Esophagus squamous epithelium (tissue), 5 donors: ENCODE data around the gene CGA. TPM values are rescaled to one million over a fixed set of nuclear protein-coding genes. Genes with fewer than 3 reads are reported as not detected.

Experiments used
- DNase-seq: peaks from one replicate; lab custom pipeline; 2025; lab: John Stamatoyannopoulos, UW
- H3K27ac ChIP-seq, 4 donors: fragments of 200-600 bp; sonication (generic); one replicate each; pipeline ENCODE4 v1.5.1; 2016 to 2019; ENCODE audit warnings: mild to moderate bottlenecking in 1 of 4
- H3K27me3 ChIP-seq, 4 donors: fragments of 200-600 bp; sonication (generic); 1 replicate in 3 of 4; 2 replicates in 1 of 4; pipeline versions ENCODE4 v1.5.1 to v1.6.0; 2017 to 2021; ENCODE audit warnings: antibody characterized with exemption in 1 of 4
- H3K36me3 ChIP-seq, 3 donors: fragments of 200-600 bp; sonication (generic); one replicate each; pipeline ENCODE4 v1.5.1; 2016 to 2019
- H3K4me1 ChIP-seq, 3 donors: fragments of 200-600 bp; sonication (generic); one replicate each; pipeline ENCODE4 v1.5.1; 2017 to 2019
- H3K4me3 ChIP-seq, 4 donors: fragments of 200-600 bp; sonication (generic); 1 replicate in 3 of 4; 2 replicates in 1 of 4; pipeline ENCODE4 v1.5.1; 2016 to 2019; ENCODE audit warnings: mild to moderate bottlenecking in 2 of 4, moderate library complexity in 1 of 4
- H3K9me3 ChIP-seq, 3 donors: fragments of 200-600 bp; sonication (generic); one replicate each; pipeline ENCODE4 v1.5.1; 2016 to 2019
- POLR2A ChIP-seq, 4 donors: fragments of 450-650 bp; IDR thresholded peaks; one replicate each; pipeline ENCODE4 v1.6.1; 2017; ENCODE audit warnings: antibody characterized with exemption in 4 of 4, mild to moderate bottlenecking in 4 of 4, moderate library complexity in 3 of 4
- WGBS, 2 donors: methylation state at CpG; one replicate each; pipeline ENCODE4 v1.1.5; 2018; 5-methylcytosine and 5-hydroxymethylcytosine counted together
- intact Hi-C: fragments of 100-400 bp; cut with DNase I; formaldehyde crosslinking; loops from one replicate; pipeline ENCODE4 v1.15.0; 2022
- total RNA-seq, 4 donors: library from RNA; depleted of rRNA; stranded (reverse); fragments of >200 nt; gene quantifications; one replicate each; pipeline ENCODE4 v1.1.0, GENCODE V29; 2016
- TF ChIP-seq, protein P1 (sequence below), 6 experiments: fragments of 450-650 bp in 4 of 6; fragments of 200-600 bp in 2 of 6; sonication (generic) in 2 of 6; IDR thresholded peaks; one replicate each; pipeline ENCODE4 v1.5.1; 2016 to 2019; ENCODE audit warnings: antibody characterized with exemption in 6 of 6, mild to moderate bottlenecking in 4 of 6, moderate library complexity in 4 of 6
- donor health status: DM: yes; HTN: yes; CAD: no.

CGA gene
- total RNA-seq, 4 donors from 2014 or later, result not detected

DNA sequence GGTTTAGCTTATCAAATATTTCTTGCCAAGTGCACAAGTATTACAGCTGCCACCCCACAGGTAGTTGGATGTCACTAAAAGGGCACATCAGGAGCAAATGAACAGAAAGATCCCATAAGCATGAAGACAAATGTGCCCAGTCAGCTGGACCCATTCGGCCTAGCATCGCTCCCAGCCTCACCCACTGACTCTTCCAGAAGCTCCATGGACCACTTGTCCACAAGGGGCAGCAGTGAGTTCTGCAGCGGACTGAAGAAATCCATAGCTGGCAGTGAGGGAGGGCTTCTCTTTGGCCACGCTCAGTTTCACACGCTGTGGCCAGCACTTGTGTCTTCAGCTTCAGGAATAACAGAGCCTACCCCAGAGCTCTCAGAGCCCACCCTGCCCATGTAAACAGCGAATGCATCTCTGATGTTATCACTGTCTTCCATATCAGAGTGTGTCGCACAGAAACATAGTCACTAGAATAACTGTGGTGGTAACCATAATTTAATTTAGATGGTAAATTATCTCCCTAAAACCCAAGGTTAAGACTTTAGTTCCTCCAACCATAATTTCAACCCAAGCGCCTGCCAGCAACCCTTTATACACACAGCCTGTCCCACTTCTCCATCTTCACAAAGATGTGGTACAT lies 15.8 kb downstream of the CGA start:
- H3K27ac ChIP-seq, result no peak overlapping the region
- H3K9me3 ChIP-seq, result no peaks in the 10 kb centered on the region
- H3K36me3 ChIP-seq, result no peaks in the 10 kb centered on the region
- TF ChIP-seq POLR2A (IDR thresholded peaks at IDR 0.05), result no peak
- TF ChIP-seq, protein P1, sequence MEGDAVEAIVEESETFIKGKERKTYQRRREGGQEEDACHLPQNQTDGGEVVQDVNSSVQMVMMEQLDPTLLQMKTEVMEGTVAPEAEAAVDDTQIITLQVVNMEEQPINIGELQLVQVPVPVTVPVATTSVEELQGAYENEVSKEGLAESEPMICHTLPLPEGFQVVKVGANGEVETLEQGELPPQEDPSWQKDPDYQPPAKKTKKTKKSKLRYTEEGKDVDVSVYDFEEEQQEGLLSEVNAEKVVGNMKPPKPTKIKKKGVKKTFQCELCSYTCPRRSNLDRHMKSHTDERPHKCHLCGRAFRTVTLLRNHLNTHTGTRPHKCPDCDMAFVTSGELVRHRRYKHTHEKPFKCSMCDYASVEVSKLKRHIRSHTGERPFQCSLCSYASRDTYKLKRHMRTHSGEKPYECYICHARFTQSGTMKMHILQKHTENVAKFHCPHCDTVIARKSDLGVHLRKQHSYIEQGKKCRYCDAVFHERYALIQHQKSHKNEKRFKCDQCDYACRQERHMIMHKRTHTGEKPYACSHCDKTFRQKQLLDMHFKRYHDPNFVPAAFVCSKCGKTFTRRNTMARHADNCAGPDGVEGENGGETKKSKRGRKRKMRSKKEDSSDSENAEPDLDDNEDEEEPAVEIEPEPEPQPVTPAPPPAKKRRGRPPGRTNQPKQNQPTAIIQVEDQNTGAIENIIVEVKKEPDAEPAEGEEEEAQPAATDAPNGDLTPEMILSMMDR (IDR thresholded peaks at IDR 0.05), result peak; percentile 37 to 73 (median 46)
- H3K4me3 ChIP-seq, result no peak overlapping the region
- 38 to 56% methylated on average over 8 of the region's 8 CpGs for WGBS, 2 donors
- no peak for DNase-seq
- no peaks in the 10 kb centered on the region for H3K4me1 ChIP-seq
- H3K27me3 ChIP-seq, result peaks cover 0 to 2% (median 0%) of the 10 kb centered on the region in 4 donors
- intact Hi-C loops, result no loop called here

DNA sequence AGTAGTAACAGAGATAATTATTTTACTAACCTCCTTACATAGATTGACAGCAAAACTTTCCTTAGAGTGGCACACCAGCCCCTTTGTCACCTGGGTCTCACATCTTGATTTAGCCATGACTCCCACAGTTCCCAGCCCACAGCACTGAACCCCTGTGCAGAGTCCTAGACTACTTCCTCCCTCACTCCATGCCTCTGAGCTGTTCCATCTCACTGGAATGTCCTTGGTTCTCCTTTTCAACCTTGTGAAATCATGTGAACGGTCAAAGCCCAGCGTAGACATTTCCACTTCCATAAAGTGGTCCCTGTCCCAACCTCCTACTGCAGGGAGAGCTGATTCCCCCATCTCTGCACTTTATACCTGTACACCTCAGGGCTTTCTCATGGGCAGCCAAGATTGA lies 19.7 kb downstream of the CGA start:
- no peak overlapping the region for H3K27ac ChIP-seq
- TF ChIP-seq POLR2A (IDR thresholded peaks at IDR 0.05), result no peak
- TF ChIP-seq, protein P1 (IDR thresholded peaks at IDR 0.05), result no peak
- intact Hi-C loops, result no loop called here
- H3K4me3 ChIP-seq, result no peak overlapping the region
- H3K4me1 ChIP-seq, result no peaks in the 10 kb centered on the region
- H3K36me3 ChIP-seq, result no peaks in the 10 kb centered on the region
- 70% methylated on average over 2 of the region's 2 CpGs for WGBS, 2 donors
- DNase-seq, result no peak
- no peaks in the 10 kb centered on the region for H3K9me3 ChIP-seq
- peaks cover 0 to 6% (median 0%) of the 10 kb centered on the region in 4 donors for H3K27me3 ChIP-seq

GRCh38 chr6:87074101-87074621 lies 20.7 kb downstream of the CGA start:
- Histone ChIP-seq H3K27ac (no peak overlapping the region), H3K4me1 (no peaks in the 10 kb centered on the region), H3K4me3 (no peak overlapping the region), H3K9me3 (no peaks in the 10 kb centered on the region), H3K36me3 (no peaks in the 10 kb centered on the region), H3K27me3 (peaks cover 0 to 6% (median 0%) of the 10 kb centered on the region in 4 donors)
- intact Hi-C loops, result no loop called here
- WGBS, 2 donors, result 86 to 94% methylated on average over 4 of the region's 4 CpGs
- DNase-seq, result no peak
- TF ChIP-seq, protein P1 (IDR thresholded peaks at IDR 0.05), result no peak
- TF ChIP-seq POLR2A (IDR thresholded peaks at IDR 0.05), result no peak

DNA sequence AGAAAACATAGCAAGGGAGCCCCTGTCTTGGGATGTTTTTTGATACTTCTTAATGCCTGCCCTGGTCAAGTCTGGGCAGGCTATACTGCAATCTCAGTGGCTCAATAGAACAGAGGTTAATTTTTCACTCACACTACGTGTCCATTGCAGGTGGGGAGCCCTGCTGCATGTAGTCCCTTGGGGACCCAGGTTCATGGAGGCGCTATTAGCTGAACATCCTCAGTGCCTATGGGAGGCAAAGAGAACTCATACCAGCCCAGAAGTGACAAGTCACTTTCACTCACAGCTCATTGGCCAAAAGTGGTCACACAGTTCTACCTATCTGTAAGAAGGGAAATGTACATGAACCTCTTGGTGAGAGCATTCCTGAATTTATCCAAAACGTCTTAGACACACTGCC lies 23.2 kb downstream of the CGA start:
- H3K4me1 ChIP-seq, result no peaks in the 10 kb centered on the region
- H3K36me3 ChIP-seq, result no peaks in the 10 kb centered on the region
- no peak for TF ChIP-seq POLR2A (IDR thresholded peaks at IDR 0.05)
- TF ChIP-seq, protein P1 (IDR thresholded peaks at IDR 0.05), result no peak
- WGBS, 2 donors, result 22 to 64% methylated on average over 2 to 3 of the region's 3 CpGs
- H3K9me3 ChIP-seq, result no peaks in the 10 kb centered on the region
- no peak overlapping the region for H3K4me3 ChIP-seq
- H3K27me3 ChIP-seq, result peaks cover 0 to 14% (median 0%) of the 10 kb centered on the region in 4 donors
- intact Hi-C loops, result no loop called here
- H3K27ac ChIP-seq, result no peak overlapping the region
- DNase-seq, result no peak

DNA sequence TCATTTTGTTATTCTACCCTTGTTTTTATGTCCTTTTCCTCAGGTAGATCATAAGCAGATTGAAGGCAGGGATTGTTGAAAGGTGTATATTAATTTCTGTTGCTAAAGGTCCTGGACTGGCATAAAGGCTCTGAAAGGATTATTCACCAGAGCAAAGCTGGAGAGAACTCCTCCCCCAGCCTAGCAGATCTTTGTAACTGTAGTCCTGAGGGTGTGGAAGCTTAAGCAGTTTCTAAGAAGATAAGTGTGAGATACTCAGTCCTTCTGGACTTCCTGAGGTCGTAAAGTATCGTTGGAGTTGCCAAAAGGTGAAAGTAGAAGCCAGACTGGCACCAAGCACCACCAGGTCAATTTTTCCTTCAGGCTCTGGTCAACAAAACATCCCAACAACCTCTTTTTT lies 24.2 kb downstream of the CGA start:
- DNase-seq, result no peak

More for the DNA sequence above, 24.2 kb downstream of the CGA start:
- Histone ChIP-seq H3K36me3 (no peaks in the 10 kb centered on the region), H3K27me3 (peaks cover 0 to 14% (median 0%) of the 10 kb centered on the region in 4 donors), H3K27ac (no peak overlapping the region), H3K9me3 (no peaks in the 10 kb centered on the region), H3K4me3 (no peak overlapping the region), H3K4me1 (no peaks in the 10 kb centered on the region)
- WGBS, 2 donors, result 82 to 84% methylated on average over 2 of the region's 2 CpGs
- intact Hi-C loops, result no loop called here
- TF ChIP-seq POLR2A (IDR thresholded peaks at IDR 0.05), result no peak
- TF ChIP-seq, protein P1 (IDR thresholded peaks at IDR 0.05), result no peak
